H1 (cell line): ENCODE data around the gene SND1. TPM values are rescaled to one million over a fixed set of nuclear protein-coding genes. Genes with fewer than 3 reads are reported as not detected.

Experiments
- CTCF ChIA-PET: fragments of 300-600 bp; sonication (Branson Sonifier 250); formaldehyde crosslinking; loops from one replicate; lab custom pipeline; 2021; ENCODE audit not compliant: partially characterized antibody; lab: Charles Lee
- POLR2A ChIA-PET: fragments of 300-600 bp; sonication (Branson Sonifier 250); formaldehyde crosslinking; loops from one replicate; lab custom pipeline; 2021; ENCODE audit warnings: inconsistent platforms; ENCODE audit not compliant: partially characterized antibody; lab: Charles Lee
- DNase-seq, 2 experiments: peaks; one replicate each; pipeline versions ENCODE4 v3.0.0 to v3.0.0-alpha.2; 2010 to 2022; ENCODE audit warnings: low spot score in 2 of 2, low read depth in 1 of 2, mixed read lengths in 1 of 2
- FAIRE-seq: peaks from 2 replicates; lab custom pipeline; 2011; peaks lifted over from hg19 to GRCh38; lab: Jason Lieb, UNC
- H2AFZ ChIP-seq: 2 replicates; pipeline ENCODE4 v1.8.1; 2012; ENCODE audit warnings: low read length, inconsistent platforms
- H2AK5ac ChIP-seq: 2 replicates; pipeline ENCODE4 v1.6.1; 2013; ENCODE audit warnings: low read depth, low read length
- H2BK120ac ChIP-seq: replicated peaks from 2 replicates; pipeline ENCODE3; 2013; ENCODE audit warnings: low read depth, low read length, inconsistent platforms
- H2BK12ac ChIP-seq: 2 replicates; pipeline ENCODE4 v1.6.1; 2013; ENCODE audit warnings: low read depth, low read length
- H2BK15ac ChIP-seq: 2 replicates; pipeline ENCODE4 v1.6.1; 2013; ENCODE audit warnings: low read length
- H2BK20ac ChIP-seq: 2 replicates; pipeline ENCODE4 v1.6.1; 2013; ENCODE audit warnings: low read length
- H2BK5ac ChIP-seq: 2 replicates; pipeline ENCODE4 v1.6.1; 2013; ENCODE audit warnings: low read depth, low read length
- H3K14ac ChIP-seq: 2 replicates; pipeline ENCODE4 v1.6.1; 2013; ENCODE audit warnings: inconsistent platforms; ENCODE audit not compliant: insufficient read length
- H3K18ac ChIP-seq: 2 replicates; pipeline ENCODE4 v1.6.1; 2013; ENCODE audit warnings: low read length; ENCODE audit errors: extremely low read depth
- H3K23ac ChIP-seq: 2 replicates; pipeline ENCODE4 v1.6.1; 2013; ENCODE audit warnings: inconsistent platforms; ENCODE audit not compliant: insufficient read length
- H3K23me2 ChIP-seq: 2 replicates; pipeline ENCODE4 v1.6.1; 2013; ENCODE audit warnings: low read depth, low read length
- H3K27ac ChIP-seq: 2 replicates; pipeline ENCODE4 v1.6.1; 2011; ENCODE audit warnings: low read depth, low read length, inconsistent platforms
- H3K27me3 ChIP-seq, 4 experiments: replicated peaks in 1 of 4; 1 replicate in 1 of 4; 2 replicates in 3 of 4; pipeline versions ENCODE4 v1.6.1 to v1.8.1; 2011 to 2013; ENCODE audit warnings: low read length in 3 of 4, mild to moderate bottlenecking in 3 of 4, inconsistent platforms in 2 of 4, mixed read lengths in 2 of 4, moderate library complexity in 1 of 4; ENCODE audit not compliant: control insufficient read depth in 3 of 4, insufficient read depth in 3 of 4; ENCODE audit errors: extremely low read depth in 1 of 4
- H3K36me3 ChIP-seq, 4 experiments: 2 replicates each; pipeline versions ENCODE4 v1.6.1 to v1.8.1; 2011 to 2013; ENCODE audit warnings: mild to moderate bottlenecking in 4 of 4, low read length in 3 of 4, moderate library complexity in 2 of 4, control low read depth in 1 of 4, inconsistent platforms in 1 of 4; ENCODE audit not compliant: insufficient read depth in 4 of 4, control insufficient read depth in 2 of 4
- H3K4ac ChIP-seq: replicated peaks from 2 replicates; pipeline ENCODE3; 2013; ENCODE audit warnings: low read length, low read depth, mixed read lengths, inconsistent platforms; ENCODE audit not compliant: insufficient read length
- H3K4me1 ChIP-seq, 4 experiments: replicated peaks in 1 of 4; 1 replicate in 1 of 4; 2 replicates in 3 of 4; pipeline versions ENCODE4 v1.6.1 to v1.8.1; 2011 to 2013; ENCODE audit warnings: low read length in 3 of 4, inconsistent platforms in 2 of 4, mixed read lengths in 1 of 4; ENCODE audit not compliant: insufficient read depth in 4 of 4, control insufficient read depth in 3 of 4
- H3K4me2 ChIP-seq, 2 experiments: 2 replicates each; pipeline versions ENCODE4 v1.6.1 to v1.8.1; 2011 to 2013; ENCODE audit warnings: low read depth in 2 of 2, low read length in 2 of 2, control low read depth in 1 of 2, inconsistent platforms in 1 of 2, mild to moderate bottlenecking in 1 of 2; ENCODE audit not compliant: insufficient read depth in 1 of 2
- H3K4me3 ChIP-seq, 4 experiments: fragments of 200-600, 300-600 bp in 1 of 4; sonication (generic), shearing (Covaris generic), sonication (Bioruptor Twin) in 1 of 4; 2 replicates each; pipeline versions ENCODE4 v1.5.1 to v1.8.1; 2011 to 2016; ENCODE audit warnings: low read length in 4 of 4, low read depth in 3 of 4, control low read depth in 2 of 4, inconsistent platforms in 2 of 4, mild to moderate bottlenecking in 2 of 4, mixed read lengths in 1 of 4, moderate library complexity in 1 of 4; ENCODE audit not compliant: insufficient read depth in 2 of 4; ENCODE audit errors: extremely low read depth in 1 of 4
- H3K56ac ChIP-seq: replicated peaks from 2 replicates; pipeline ENCODE3; 2013; ENCODE audit warnings: low read depth, mild to moderate bottlenecking, mixed read lengths, low read length, inconsistent platforms; ENCODE audit not compliant: insufficient read length
- H3K79me1 ChIP-seq: 2 replicates; pipeline ENCODE4 v1.6.1; 2013; ENCODE audit warnings: low read depth, low read length, control low read depth
- H3K79me2 ChIP-seq, 2 experiments: 2 replicates each; pipeline versions ENCODE4 v1.6.1 to v1.8.1; 2012 to 2013; ENCODE audit warnings: low read length in 2 of 2, mild to moderate bottlenecking in 2 of 2, inconsistent platforms in 1 of 2; ENCODE audit not compliant: insufficient read depth in 2 of 2, control insufficient read depth in 1 of 2
- H3K9ac ChIP-seq, 4 experiments: replicated peaks in 1 of 4; 1 replicate in 1 of 4; 2 replicates in 3 of 4; pipeline versions ENCODE4 v1.6.1 to v1.8.1; 2011 to 2013; ENCODE audit warnings: low read depth in 3 of 4, low read length in 3 of 4, control low read depth in 2 of 4, mild to moderate bottlenecking in 2 of 4, moderate library complexity in 2 of 4, inconsistent platforms in 1 of 4; ENCODE audit errors: extremely low read depth in 1 of 4
- H3K9me3 ChIP-seq, 2 experiments: 2 replicates each; pipeline versions ENCODE4 v1.6.1 to v1.8.1; 2012 to 2013; ENCODE audit warnings: mild to moderate bottlenecking in 2 of 2, moderate library complexity in 2 of 2, control low read depth in 1 of 2, inconsistent platforms in 1 of 2, low read depth in 1 of 2, low read length in 1 of 2, mixed read lengths in 1 of 2; ENCODE audit not compliant: insufficient read depth in 2 of 2
- H4K20me1 ChIP-seq, 2 experiments: replicated peaks in 1 of 2; 2 replicates each; pipeline versions ENCODE3 to v1.8.1; 2011 to 2013; ENCODE audit warnings: inconsistent platforms in 2 of 2, low read length in 2 of 2, mild to moderate bottlenecking in 1 of 2; ENCODE audit not compliant: insufficient read depth in 2 of 2, control insufficient read depth in 1 of 2
- H4K5ac ChIP-seq: 2 replicates; pipeline ENCODE4 v1.6.1; 2013; ENCODE audit warnings: low read length, low read depth, mixed read lengths, inconsistent platforms; ENCODE audit not compliant: insufficient read length
- H4K8ac ChIP-seq: 2 replicates; pipeline ENCODE4 v1.8.0; 2013; ENCODE audit warnings: mild to moderate bottlenecking, moderate library complexity, low read length, inconsistent platforms; ENCODE audit not compliant: insufficient read depth; ENCODE audit errors: extremely low read depth
- H4K91ac ChIP-seq: replicated peaks from 2 replicates; pipeline ENCODE3; 2013; ENCODE audit warnings: low read length, mixed read lengths, inconsistent platforms; ENCODE audit not compliant: insufficient read length
- RAD21 ChIP-seq, 2 experiments: IDR thresholded peaks in 1 of 2; conservative IDR thresholded peaks in 1 of 2; 2 replicates each; pipeline ENCODE4 v1.6.1; 2011; ENCODE audit warnings: low read depth in 2 of 2, low read length in 2 of 2, improper control_type of control experiment in 1 of 2, inconsistent platforms in 1 of 2, mild to moderate bottlenecking in 1 of 2, moderate library complexity in 1 of 2
- RFX5 ChIP-seq: IDR thresholded peaks from 2 replicates; pipeline ENCODE4 v1.6.1; 2011; ENCODE audit warnings: low read depth, low read length, improper control_type of control experiment, borderline replicate concordance
- WGBS, 2 experiments: shearing (Covaris generic) in 1 of 2; methylation state at CpG; one replicate each; pipeline versions ENCODE4 v1.1.6 to v1.1.7; 2013 to 2015; ENCODE audit warnings: low lambda C conversion rate in 2 of 2, mixed read lengths in 2 of 2, inconsistent platforms in 1 of 2, low coverage in 1 of 2, missing lambda C conversion rate in 1 of 2; ENCODE audit not compliant: insufficient replicate concordance in 2 of 2, insufficient coverage in 1 of 2, insufficient read length in 1 of 2; ENCODE audit errors: extremely low coverage in 1 of 2, missing lambda C conversion rate in 1 of 2; 5-methylcytosine and 5-hydroxymethylcytosine counted together
- polyA plus RNA-seq, 7 experiments: library from polyadenylated mRNA; depleted of rRNA in 3 of 7; stranded (reverse) in 5 of 7; unstranded in 2 of 7; fragments of >200 nt in 5 of 7; fragments of 200-250 nt in 2 of 7; gene quantifications; 1 replicate in 5 of 7; 2 replicates in 1 of 7; 4 replicates in 1 of 7; pipeline versions ENCODE4 v1.2.1 to v1.2.3, GENCODE V29; 2011 to 2013; ENCODE audit warnings: missing spikeins in 2 of 7, mixed read lengths in 2 of 7
- total RNA-seq: library from RNA; stranded (reverse); fragmentation: NEBNext Ultra II Directional; extraction: Animal tissue kit (Norgen Biotek cat#: 25700); gene quantifications from 2 replicates; pipeline ENCODE4 v1.2.1, GENCODE V29; 2021
- TF ChIP-seq, protein P1 (sequence below), 3 experiments: IDR thresholded peaks; 1 replicate in 2 of 3; 2 replicates in 1 of 3; pipeline versions ENCODE4 v1.5.1 to v1.6.1; 2011; ENCODE audit warnings: low read length in 3 of 3, mild to moderate bottlenecking in 3 of 3, inconsistent platforms in 2 of 3, low read depth in 1 of 3, moderate library complexity in 1 of 3; ENCODE audit not compliant: insufficient read depth in 1 of 3; ENCODE audit errors: control extremely low read depth in 1 of 3

SND1 gene
- total and polyA plus RNA-seq, 2 of the 8 experiments (the other 6 are each of a cell fraction or from before 2014, with no cell fraction given), result 122 to 290 TPM

DNA sequence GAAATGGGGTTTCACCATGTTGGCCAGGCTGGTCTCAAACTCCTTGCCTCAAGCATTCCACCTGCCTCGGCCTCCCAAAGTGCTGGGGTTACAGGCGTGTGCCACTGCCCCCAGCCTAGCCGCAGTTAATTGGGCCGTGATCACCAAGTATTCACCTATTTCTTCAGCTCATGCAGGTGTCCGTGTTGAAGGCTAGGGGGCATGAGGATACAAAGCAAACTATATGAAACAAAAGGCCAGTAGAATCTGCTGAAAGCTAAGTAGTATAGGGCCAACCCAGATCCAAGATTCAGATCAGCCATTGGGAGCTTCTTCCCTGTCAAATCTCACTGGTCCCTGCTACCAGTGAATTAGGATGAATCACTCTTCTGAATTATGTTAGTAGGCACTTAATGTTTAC is 305.9 kb downstream of the SND1 start:
- Histone ChIP-seq H3K4me3 (no peak overlapping the region), H2BK20ac (no peak overlapping the region), H3K79me2 (peaks cover 0 to 1% of the 10 kb centered on the region in 2 experiments; a peak in 2 of 4 replicates), H3K4me1 (peaks cover 0 to 5% (median 1%) of the 10 kb centered on the region in 4 experiments; a peak in 3 of 7 replicates), H2BK120ac (no peak overlapping the region), H4K91ac (no peak overlapping the region), H3K4ac (no peak overlapping the region), H3K23ac (no peak overlapping the region), H2AFZ (no peak overlapping the region), H3K9ac (no peak overlapping the region), H2BK15ac (no peak overlapping the region), H3K56ac (no peak overlapping the region), H3K14ac (no peak overlapping the region), H2AK5ac (no peak overlapping the region), H3K36me3 (peaks cover 0 to 4% (median 2%) of the 10 kb centered on the region in 4 experiments; a peak in 3 of 8 replicates), H4K20me1 (no peaks in the 10 kb centered on the region), H3K9me3 (no peaks in the 10 kb centered on the region), H3K27ac (no peak overlapping the region), H3K79me1 (peaks cover 3% of the 10 kb centered on the region; the same call in 1 of the 2 replicates)
- ChIA-PET POLR2A (interaction anchor here (0.8 to 1.3 kb wide), 2 partner anchors 16 to 29 kb away, joined by 3 to 6 read pairs; no protein-coding TSS in a partner anchor), CTCF (interaction anchor here (0.6 to 2.4 kb wide), 24 partner anchors 8 to 251 kb away, joined by 3 to 14 read pairs (median 3); no protein-coding TSS in a partner anchor)
- DNase-seq (no peak), FAIRE-seq (no peak)
- WGBS, 2 experiments, result 71% methylated on average over 5 of the region's 5 CpGs; no CpG with 5 or more reads in 1 of the 2 experiments
- TF ChIP-seq, protein P1, sequence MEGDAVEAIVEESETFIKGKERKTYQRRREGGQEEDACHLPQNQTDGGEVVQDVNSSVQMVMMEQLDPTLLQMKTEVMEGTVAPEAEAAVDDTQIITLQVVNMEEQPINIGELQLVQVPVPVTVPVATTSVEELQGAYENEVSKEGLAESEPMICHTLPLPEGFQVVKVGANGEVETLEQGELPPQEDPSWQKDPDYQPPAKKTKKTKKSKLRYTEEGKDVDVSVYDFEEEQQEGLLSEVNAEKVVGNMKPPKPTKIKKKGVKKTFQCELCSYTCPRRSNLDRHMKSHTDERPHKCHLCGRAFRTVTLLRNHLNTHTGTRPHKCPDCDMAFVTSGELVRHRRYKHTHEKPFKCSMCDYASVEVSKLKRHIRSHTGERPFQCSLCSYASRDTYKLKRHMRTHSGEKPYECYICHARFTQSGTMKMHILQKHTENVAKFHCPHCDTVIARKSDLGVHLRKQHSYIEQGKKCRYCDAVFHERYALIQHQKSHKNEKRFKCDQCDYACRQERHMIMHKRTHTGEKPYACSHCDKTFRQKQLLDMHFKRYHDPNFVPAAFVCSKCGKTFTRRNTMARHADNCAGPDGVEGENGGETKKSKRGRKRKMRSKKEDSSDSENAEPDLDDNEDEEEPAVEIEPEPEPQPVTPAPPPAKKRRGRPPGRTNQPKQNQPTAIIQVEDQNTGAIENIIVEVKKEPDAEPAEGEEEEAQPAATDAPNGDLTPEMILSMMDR (IDR thresholded peaks at IDR 0.05; ENCODE audit: control extremely low read depth in 1 of 3, insufficient read depth in 1 of 3, low read depth in 1 of 3, low read length in 3 of 3), result peak in 2 of 3 experiments; percentile 26 to 35; a peak in 2 of 4 replicates
- TF ChIP-seq RAD21 (IDR thresholded peaks at IDR 0.05 in 1 of 2, conservative IDR thresholded peaks at IDR 0.05 in 1 of 2; ENCODE audit: low read depth in 2 of 2, low read length in 2 of 2), result peak; percentile 39 to 65; a peak in 3 of 4 replicates
- no peak for TF ChIP-seq RFX5
- TF ChIP-seq, all 59 proteins: peak for 2
- H2BK5ac ChIP-seq, result no peak overlapping the region
- no peak overlapping the region for H4K5ac ChIP-seq
- H3K27me3 ChIP-seq, result no peaks in the 10 kb centered on the region
- no peaks in the 10 kb centered on the region; the same call in 1 of the 2 replicates for H3K23me2 ChIP-seq
- no peak overlapping the region for H3K18ac ChIP-seq
- no peak overlapping the region for H2BK12ac ChIP-seq
- H4K8ac ChIP-seq, result no peak overlapping the region
- no peak overlapping the region for H3K4me2 ChIP-seq
